Measurements from ENCODE around the gene ROR1.
A peak's percentile ranks its signal among the peaks of the same experiment; 100 is the strongest.

The ROR1 gene

DNA sequence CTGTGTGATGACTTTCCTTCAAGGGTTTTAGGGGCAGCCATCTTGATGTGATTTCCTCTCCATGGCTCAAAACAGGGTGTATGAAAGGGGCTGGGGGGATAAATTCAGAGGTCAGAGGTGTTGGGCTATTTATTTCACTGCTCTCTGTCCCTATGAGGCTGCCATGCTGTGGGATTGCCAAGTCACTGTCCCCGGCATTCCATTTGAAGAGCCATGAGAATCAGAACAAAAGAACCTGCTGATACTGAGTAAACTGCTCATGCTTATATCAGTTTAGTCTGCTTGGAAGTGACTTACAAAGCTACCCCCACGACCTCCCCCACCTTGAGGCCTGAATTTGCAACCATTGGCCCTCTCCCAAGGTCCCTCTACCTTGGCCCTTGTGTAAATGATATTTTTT is 357.3 kb downstream of the ROR1 start:
- TF ChIP-seq, protein P1, sequence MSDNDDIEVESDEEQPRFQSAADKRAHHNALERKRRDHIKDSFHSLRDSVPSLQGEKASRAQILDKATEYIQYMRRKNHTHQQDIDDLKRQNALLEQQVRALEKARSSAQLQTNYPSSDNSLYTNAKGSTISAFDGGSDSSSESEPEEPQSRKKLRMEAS (IDR thresholded peaks at IDR 0.05; ENCODE audit: low read depth, low read length), result no peak
- no peak for TF ChIP-seq POLR2A (IDR thresholded peaks at IDR 0.05; ENCODE audit: extremely low read depth, insufficient read length)
- TF ChIP-seq MYC (IDR thresholded peaks at IDR 0.05; ENCODE audit: low read depth, low read length), result no peak
- no peak for TF ChIP-seq CTCF (IDR thresholded peaks at IDR 0.05; ENCODE audit: low read depth, low read length)
- H3K4me3 ChIP-seq (ENCODE audit: low read depth, low read length), result no peak overlapping the region
- DNase-seq (ENCODE audit: low read depth), result no peak

GRCh38 chr1:64133036-64133435 is 359.2 kb downstream of the ROR1 start:
- TF ChIP-seq CTCF (IDR thresholded peaks at IDR 0.05; ENCODE audit: low read depth, low read length), result no peak
- TF ChIP-seq, protein P1 (IDR thresholded peaks at IDR 0.05; ENCODE audit: low read depth, low read length), result no peak
- no peak for TF ChIP-seq POLR2A (IDR thresholded peaks at IDR 0.05; ENCODE audit: extremely low read depth, insufficient read length)
- no peak for TF ChIP-seq MYC (IDR thresholded peaks at IDR 0.05; ENCODE audit: low read depth, low read length)
- no peak overlapping the region for H3K4me3 ChIP-seq (ENCODE audit: low read depth, low read length)
- DNase-seq (ENCODE audit: low read depth), result no peak

GRCh38 chr1:64135462-64136223 is 361.8 kb downstream of the ROR1 start:
- TF ChIP-seq MYC (IDR thresholded peaks at IDR 0.05; ENCODE audit: low read depth, low read length) (no peak), CTCF (IDR thresholded peaks at IDR 0.05; ENCODE audit: low read depth, low read length) (no peak), POLR2A (IDR thresholded peaks at IDR 0.05; ENCODE audit: extremely low read depth, insufficient read length) (no peak)
- TF ChIP-seq, protein P1 (IDR thresholded peaks at IDR 0.05; ENCODE audit: low read depth, low read length), result no peak
- H3K4me3 ChIP-seq (ENCODE audit: low read depth, low read length), result no peak overlapping the region
- no peak for DNase-seq (ENCODE audit: low read depth)

DNA sequence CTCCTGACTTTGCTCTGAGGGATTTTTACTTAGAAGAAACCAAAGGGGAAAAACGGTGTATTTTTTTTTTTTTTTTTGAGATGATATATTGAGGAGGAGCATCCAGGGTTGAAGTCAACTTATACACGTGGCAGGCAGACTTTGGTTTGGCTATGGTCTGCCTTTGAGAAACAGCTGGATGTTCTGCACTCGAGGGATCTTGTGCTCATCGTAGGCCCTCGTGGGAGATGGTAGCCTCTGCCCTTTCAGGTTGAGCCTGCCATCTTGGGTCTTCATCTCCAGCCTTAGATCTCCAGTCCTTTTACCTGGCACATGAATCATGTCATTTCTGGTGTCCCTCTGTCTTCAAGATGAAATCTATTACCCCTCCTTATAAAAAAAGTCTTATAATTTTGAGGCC is 362.5 kb downstream of the ROR1 start:
- no peak overlapping the region for H3K4me3 ChIP-seq (ENCODE audit: low read depth, low read length)
- TF ChIP-seq CTCF (IDR thresholded peaks at IDR 0.05; ENCODE audit: low read depth, low read length), result no peak
- TF ChIP-seq, protein P1 (IDR thresholded peaks at IDR 0.05; ENCODE audit: low read depth, low read length), result no peak
- TF ChIP-seq POLR2A (IDR thresholded peaks at IDR 0.05; ENCODE audit: extremely low read depth, insufficient read length), result no peak
- no peak for TF ChIP-seq MYC (IDR thresholded peaks at IDR 0.05; ENCODE audit: low read depth, low read length)
- no peak for DNase-seq (ENCODE audit: low read depth)

DNA sequence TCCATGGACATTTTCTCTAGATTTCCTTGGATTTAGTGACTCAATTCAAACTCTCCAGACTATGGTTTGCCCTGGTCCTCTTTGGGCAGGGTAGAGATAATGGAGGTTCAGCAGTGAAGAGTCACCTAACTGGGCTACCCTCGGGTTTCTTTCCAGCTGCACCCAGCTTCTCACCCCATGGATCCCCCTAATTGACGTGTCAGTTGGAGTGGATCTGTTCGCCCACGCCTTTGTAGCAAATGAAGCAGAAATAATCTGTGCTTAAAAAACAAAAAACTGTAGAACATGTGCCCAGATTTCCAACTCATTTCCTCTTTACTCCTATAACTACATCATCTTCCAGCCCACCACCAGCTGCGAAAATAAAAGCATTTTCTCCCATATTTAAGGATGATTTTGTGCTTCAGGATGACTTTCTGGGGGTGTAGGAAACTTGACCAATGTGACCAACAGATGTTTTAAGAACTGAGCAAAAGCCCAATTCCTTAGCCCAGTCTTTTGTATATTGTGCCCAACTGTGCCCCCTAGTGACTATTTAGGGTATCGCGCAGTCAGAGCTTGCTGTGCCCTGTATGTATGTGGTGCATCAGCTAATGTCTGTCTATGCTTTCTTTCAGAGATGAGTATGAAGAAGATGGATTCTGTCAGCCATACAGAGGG is 363.1 kb downstream of the ROR1 start:
- peak; percentile 64 for DNase-seq (ENCODE audit: low read depth)
- TF ChIP-seq POLR2A (IDR thresholded peaks at IDR 0.05; ENCODE audit: extremely low read depth, insufficient read length) (no peak), MYC (IDR thresholded peaks at IDR 0.05; ENCODE audit: low read depth, low read length) (no peak), CTCF (IDR thresholded peaks at IDR 0.05; ENCODE audit: low read depth, low read length) (peak; percentile 84)
- TF ChIP-seq, protein P1 (IDR thresholded peaks at IDR 0.05; ENCODE audit: low read depth, low read length), result peak; percentile 41; the same call in 1 of the 2 replicates
- H3K4me3 ChIP-seq (ENCODE audit: low read depth, low read length), result no peak overlapping the region
